PC-9 (cell line): Measurements from ENCODE around the gene MTG2. TPM values are rescaled to one million over a fixed set of nuclear protein-coding genes. Genes with fewer than 3 reads are reported as not detected.

Source experiments
- BruUV-seq: library from RNA; stranded (reverse); fragments of 400-500 nt; replicated peaks from 2 replicates; lab custom pipeline; 2021; lab: Mats Ljungman, UMichigan
- CTCF ChIA-PET: fragments of 300-600 bp; sonication (Branson Sonifier 250); formaldehyde crosslinking; loops from one replicate; lab custom pipeline; 2022; ENCODE audit warnings: antibody characterized with exemption; lab: Charles Lee
- POLR2A ChIA-PET: fragments of 300-600 bp; sonication (Branson Sonifier 250); formaldehyde crosslinking; loops from one replicate; lab custom pipeline; 2022; ENCODE audit warnings: antibody characterized with exemption; ENCODE audit not compliant: unreplicated experiment; lab: Charles Lee
- DNase-seq, 2 experiments: peaks; one replicate each; pipeline versions ENCODE4 v3.0.0 to v3.0.0-alpha.2; 2015 to 2022; ENCODE audit warnings: mixed read lengths in 1 of 2
- H2AFZ ChIP-seq: fragments of 200-600 bp; sonication (generic); 2 replicates; pipeline ENCODE4 v1.8.1; 2017; ENCODE audit warnings: antibody characterized with exemption
- H3F3A ChIP-seq: fragments of 200-600 bp; sonication (generic); 2 replicates; pipeline ENCODE4 v1.8.1; 2017; ENCODE audit warnings: antibody characterized with exemption, mild to moderate bottlenecking, low read depth; ENCODE audit not compliant: insufficient read depth
- H3K27ac ChIP-seq: fragments of 200-600 bp; sonication (generic); 2 replicates; pipeline ENCODE4 v1.6.1; 2016; ENCODE audit warnings: mixed run types
- H3K27me3 ChIP-seq: fragments of 200-600 bp; sonication (generic); 2 replicates; pipeline ENCODE4 v1.6.1; 2016; ENCODE audit warnings: low read depth, mixed run types; ENCODE audit not compliant: insufficient read depth
- H3K36me3 ChIP-seq: fragments of 200-600 bp; sonication (generic); 2 replicates; pipeline ENCODE4 v1.6.1; 2016; ENCODE audit warnings: low read depth, mixed run types
- H3K4me1 ChIP-seq: fragments of 200-600 bp; sonication (generic); replicated peaks from 2 replicates; pipeline ENCODE4 v1.6.1; 2016; ENCODE audit warnings: mixed run types; ENCODE audit not compliant: insufficient read depth
- H3K4me2 ChIP-seq: fragments of 200-600 bp; sonication (generic); 2 replicates; pipeline ENCODE4 v1.6.1; 2017; ENCODE audit warnings: mixed run types
- H3K4me3 ChIP-seq: fragments of 200-600 bp; sonication (generic); 2 replicates; pipeline ENCODE4 v1.6.1; 2016; ENCODE audit warnings: mixed run types
- H3K79me2 ChIP-seq: fragments of 200-600 bp; sonication (generic); 2 replicates; pipeline ENCODE4 v1.6.1; 2017; ENCODE audit warnings: low read depth, mixed run types
- H3K9me2 ChIP-seq: fragments of 200-600 bp; sonication (generic); 2 replicates; pipeline ENCODE4 v1.8.1; 2017; ENCODE audit warnings: mild to moderate bottlenecking; ENCODE audit not compliant: insufficient read depth
- H3K9me3 ChIP-seq: fragments of 200-600 bp; sonication (generic); 2 replicates; pipeline ENCODE4 v1.8.1; 2016; ENCODE audit warnings: low read depth; ENCODE audit not compliant: insufficient read depth
- H4K20me1 ChIP-seq: fragments of 200-600 bp; sonication (generic); 2 replicates; pipeline ENCODE4 v1.8.1; 2017; ENCODE audit not compliant: insufficient read depth
- EZH2 ChIP-seq: fragments of 200-600 bp; sonication (generic); IDR thresholded peaks from 2 replicates; pipeline ENCODE4 v1.8.0; 2017; ENCODE audit warnings: antibody characterized with exemption, low read depth
- intact Hi-C: fragments of 100-400 bp; cut with micrococcal nuclease; formaldehyde crosslinking; loops from one replicate; pipeline ENCODE4 v1.10.0; 2022; ENCODE audit not compliant: unreplicated experiment
- total RNA-seq: library from RNA; stranded (reverse); gene quantifications from 2 replicates; pipeline ENCODE4 v1.2.3, GENCODE V29; 2021
- TF ChIP-seq, protein P1 (sequence below): fragments of 200-600 bp; sonication (generic); conservative IDR thresholded peaks from 2 replicates; pipeline ENCODE4 v1.6.1; 2017; ENCODE audit warnings: mixed run types, antibody characterized with exemption, mild to moderate bottlenecking, moderate library complexity

Gene MTG2
- total RNA-seq, 1 experiment from 2014 or later, result 58.1 TPM

GRCh38 chr20:62202083-62202395 is 19.2 kb downstream of the MTG2 start:
- no peak for DNase-seq
- H3K9me2 ChIP-seq, result no peaks in the 10 kb centered on the region
- H3K36me3 ChIP-seq, result peaks cover 3% of the 10 kb centered on the region; the same call in 1 of the 2 replicates
- intact Hi-C loops, result no loop called here
- no peak overlapping the region for H3K4me2 ChIP-seq
- POLR2A ChIA-PET, result no interaction called here
- no peaks in the 10 kb centered on the region for H3K27me3 ChIP-seq
- CTCF ChIA-PET, result no interaction called here
- H3K9me3 ChIP-seq, result no peaks in the 10 kb centered on the region
- no peak overlapping the region for H2AFZ ChIP-seq
- H3F3A ChIP-seq, result no peaks in the 10 kb centered on the region; the same call in 1 of the 2 replicates
- H3K4me1 ChIP-seq, result no peaks in the 10 kb centered on the region
- peaks cover 7% of the 10 kb centered on the region for H4K20me1 ChIP-seq
- TF ChIP-seq, protein P1, sequence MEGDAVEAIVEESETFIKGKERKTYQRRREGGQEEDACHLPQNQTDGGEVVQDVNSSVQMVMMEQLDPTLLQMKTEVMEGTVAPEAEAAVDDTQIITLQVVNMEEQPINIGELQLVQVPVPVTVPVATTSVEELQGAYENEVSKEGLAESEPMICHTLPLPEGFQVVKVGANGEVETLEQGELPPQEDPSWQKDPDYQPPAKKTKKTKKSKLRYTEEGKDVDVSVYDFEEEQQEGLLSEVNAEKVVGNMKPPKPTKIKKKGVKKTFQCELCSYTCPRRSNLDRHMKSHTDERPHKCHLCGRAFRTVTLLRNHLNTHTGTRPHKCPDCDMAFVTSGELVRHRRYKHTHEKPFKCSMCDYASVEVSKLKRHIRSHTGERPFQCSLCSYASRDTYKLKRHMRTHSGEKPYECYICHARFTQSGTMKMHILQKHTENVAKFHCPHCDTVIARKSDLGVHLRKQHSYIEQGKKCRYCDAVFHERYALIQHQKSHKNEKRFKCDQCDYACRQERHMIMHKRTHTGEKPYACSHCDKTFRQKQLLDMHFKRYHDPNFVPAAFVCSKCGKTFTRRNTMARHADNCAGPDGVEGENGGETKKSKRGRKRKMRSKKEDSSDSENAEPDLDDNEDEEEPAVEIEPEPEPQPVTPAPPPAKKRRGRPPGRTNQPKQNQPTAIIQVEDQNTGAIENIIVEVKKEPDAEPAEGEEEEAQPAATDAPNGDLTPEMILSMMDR, result no peak
- no peak for TF ChIP-seq EZH2
- no peaks in the 10 kb centered on the region for H3K79me2 ChIP-seq
- H3K27ac ChIP-seq, result no peak overlapping the region
- BruUV-seq, result no TSS peak
- H3K4me3 ChIP-seq, result no peak overlapping the region

DNA sequence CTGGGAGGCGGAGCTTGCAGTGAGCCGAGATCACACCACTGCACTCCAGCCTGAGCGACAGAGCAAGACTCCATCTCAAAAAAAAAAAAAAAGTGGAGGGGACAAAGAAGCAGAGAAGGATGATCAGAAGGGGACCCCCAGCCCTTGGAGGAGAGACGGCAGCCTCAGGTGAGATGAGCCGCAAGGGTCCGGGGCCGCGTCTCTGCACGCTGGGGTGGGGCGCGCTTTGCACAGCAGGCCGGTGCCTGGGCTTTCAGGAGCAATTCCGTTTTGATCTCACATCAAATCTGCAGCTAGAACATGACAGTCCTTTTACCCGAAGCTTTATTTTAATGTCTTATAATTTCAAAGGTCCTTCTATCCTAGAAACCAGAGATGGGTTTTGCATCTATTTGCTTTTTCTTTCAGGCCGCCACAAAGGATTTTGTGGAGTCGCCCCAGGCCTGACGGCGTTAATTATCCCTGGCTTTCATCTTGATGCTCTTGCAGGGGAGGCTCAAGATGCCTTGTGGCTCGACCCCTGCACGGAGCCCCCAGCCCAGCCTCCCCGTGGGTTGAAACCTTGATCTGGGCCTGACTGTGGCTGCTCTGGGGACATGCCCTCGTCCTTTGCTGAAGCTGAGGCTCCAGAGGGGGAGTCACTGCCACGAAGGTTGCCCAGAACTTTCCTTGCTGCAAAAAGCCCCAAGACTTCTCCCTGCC is 20.0 kb downstream of the MTG2 start:
- Histone ChIP-seq H3K4me3 (no peak overlapping the region), H3K4me2 (no peak overlapping the region), H3F3A (peaks cover 3% of the 10 kb centered on the region; the same call in 1 of the 2 replicates), H2AFZ (no peak overlapping the region), H3K79me2 (no peaks in the 10 kb centered on the region), H3K27me3 (no peaks in the 10 kb centered on the region), H3K27ac (no peak overlapping the region), H3K9me2 (no peaks in the 10 kb centered on the region), H3K36me3 (peaks cover 3% of the 10 kb centered on the region; the same call in 1 of the 2 replicates), H4K20me1 (peaks cover 7% of the 10 kb centered on the region), H3K9me3 (no peaks in the 10 kb centered on the region), H3K4me1 (no peaks in the 10 kb centered on the region)
- DNase-seq, result no peak
- intact Hi-C loops, result no loop called here
- BruUV-seq, result TSS peak; percentile 35
- TF ChIP-seq EZH2, result no peak
- TF ChIP-seq, protein P1, result no peak
- CTCF ChIA-PET, result no interaction called here
- POLR2A ChIA-PET, result no interaction called here

DNA sequence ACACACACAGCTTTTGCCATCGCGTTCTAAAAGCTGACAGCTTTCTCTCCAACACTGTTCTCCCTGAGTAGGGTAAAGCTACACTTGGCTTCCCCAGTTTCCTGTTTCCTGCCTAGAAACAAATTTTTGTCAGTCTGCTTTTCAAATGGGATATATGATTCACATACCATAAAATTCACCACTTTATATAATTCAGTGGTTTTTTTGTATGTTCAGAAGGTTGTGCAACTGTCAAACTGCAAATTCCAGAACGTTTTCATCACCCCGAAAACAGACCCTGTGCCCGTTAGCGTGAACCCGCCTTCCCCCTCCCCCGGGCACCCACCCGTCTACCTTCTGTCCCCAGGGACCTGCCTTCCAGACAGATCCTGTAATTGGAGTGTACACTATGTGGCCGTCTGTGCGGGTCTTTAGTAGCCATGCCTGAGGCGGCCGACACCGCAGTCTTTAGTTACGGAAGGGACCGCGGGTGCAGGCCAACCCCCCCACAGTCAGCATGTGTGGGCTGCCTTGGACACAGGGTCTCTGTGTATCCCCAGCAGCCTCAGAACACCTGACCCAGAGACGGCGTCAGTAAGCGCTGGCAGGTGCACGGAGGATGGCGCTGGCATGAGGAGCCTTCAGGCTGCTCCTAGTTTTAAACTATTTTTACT is 20.7 kb downstream of the MTG2 start:
- no peak for TF ChIP-seq EZH2
- TF ChIP-seq, protein P1, result no peak
- Histone ChIP-seq H3K4me2 (no peak overlapping the region), H3K79me2 (no peaks in the 10 kb centered on the region), H2AFZ (no peak overlapping the region), H3K4me1 (no peaks in the 10 kb centered on the region), H3K36me3 (peaks cover 3% of the 10 kb centered on the region; the same call in 1 of the 2 replicates), H3K27me3 (no peaks in the 10 kb centered on the region), H3K27ac (no peak overlapping the region), H3K4me3 (no peak overlapping the region), H3K9me2 (no peaks in the 10 kb centered on the region), H4K20me1 (peaks cover 8% of the 10 kb centered on the region), H3F3A (peaks cover 5% of the 10 kb centered on the region; the same call in 1 of the 2 replicates), H3K9me3 (no peaks in the 10 kb centered on the region)
- intact Hi-C loops, result no loop called here
- CTCF ChIA-PET, result no interaction called here
- POLR2A ChIA-PET, result no interaction called here
- BruUV-seq, result no TSS peak
- no peak for DNase-seq
